NCI-H748 (cell line): Measurements from ENCODE around the gene PTH1R.

Experiments
- DNase-seq: peaks from one replicate; lab custom pipeline; 2025; ENCODE audit not compliant: unreplicated experiment; lab: John Stamatoyannopoulos, UW

The PTH1R gene

GRCh38 chr3:46877406-46878125 lies at the start of gene PTH1R:
Gene PTH1R, plus strand, starts transcription at chr3:46877721. Its CDS starts 5,839 bp downstream, at chr3:46883560.
- DNase-seq = no peak

GRCh38 chr3:46829699-46830208 lies 47.8 kb upstream of the PTH1R start:
- DNase-seq = no peak

GRCh38 chr3:46830801-46831200 lies 46.7 kb upstream of the PTH1R start:
- DNase-seq = no peak

GRCh38 chr3:46831316-46831715 lies 46.2 kb upstream of the PTH1R start:
- DNase-seq = no peak

GRCh38 chr3:46831841-46832240 lies 45.7 kb upstream of the PTH1R start:
- no peak for DNase-seq

- no peak for DNase-seq
Observed at GRCh38 chr3:46833346-46834300, 43.9 kb upstream of the PTH1R start.

- no peak for DNase-seq
Observed at GRCh38 chr3:46835054-46835453, 42.5 kb upstream of the PTH1R start.

- no peak for DNase-seq
Observed at GRCh38 chr3:46835491-46835890, 42.0 kb upstream of the PTH1R start.

- DNase-seq = no peak
Observed at GRCh38 chr3:46838301-46838700, 39.2 kb upstream of the PTH1R start.

- no peak for DNase-seq
Observed at GRCh38 chr3:46840491-46840890, 37.0 kb upstream of the PTH1R start.

GRCh38 chr3:46843508-46843907 lies 34.0 kb upstream of the PTH1R start:
- no peak for DNase-seq

GRCh38 chr3:46844397-46844796 lies 33.1 kb upstream of the PTH1R start:
- no peak for DNase-seq

- no peak for DNase-seq
Observed at GRCh38 chr3:46844881-46845312, 32.6 kb upstream of the PTH1R start.

- DNase-seq = no peak
Observed at GRCh38 chr3:46845397-46845859, 32.1 kb upstream of the PTH1R start.

- peak; percentile 31 for DNase-seq
Observed at GRCh38 chr3:46845860-46846623, 31.5 kb upstream of the PTH1R start.

- no peak for DNase-seq
Observed at GRCh38 chr3:46846624-46847542, 30.6 kb upstream of the PTH1R start.

GRCh38 chr3:46847744-46848143 lies 29.8 kb upstream of the PTH1R start:
- no peak for DNase-seq

GRCh38 chr3:46848271-46849044 lies 29.1 kb upstream of the PTH1R start:
- DNase-seq = peak; percentile 1

- DNase-seq = no peak
Observed at GRCh38 chr3:46849045-46849631, 28.4 kb upstream of the PTH1R start.
